ENCODE results near the gene ADARB1.

GRCh38 chr21:45251635-45252447 lies 177.5 kb downstream of the ADARB1 start:
- TF ChIP-seq GABPA (IDR thresholded peaks at IDR 0.05; ENCODE audit: low read depth) (no peak), CTCF (IDR thresholded peaks at IDR 0.05) (no peak), EP300 (IDR thresholded peaks at IDR 0.05; ENCODE audit: borderline replicate concordance in 1 of 2, low read depth in 1 of 2, low read length in 1 of 2) (no peak), MXI1 (IDR thresholded peaks at IDR 0.05; ENCODE audit: low read depth, low read length) (no peak), RFX5 (IDR thresholded peaks at IDR 0.05; ENCODE audit: low read length) (no peak)
